ENCODE measurements around the gene ESRRG.

Gene ESRRG

DNA sequence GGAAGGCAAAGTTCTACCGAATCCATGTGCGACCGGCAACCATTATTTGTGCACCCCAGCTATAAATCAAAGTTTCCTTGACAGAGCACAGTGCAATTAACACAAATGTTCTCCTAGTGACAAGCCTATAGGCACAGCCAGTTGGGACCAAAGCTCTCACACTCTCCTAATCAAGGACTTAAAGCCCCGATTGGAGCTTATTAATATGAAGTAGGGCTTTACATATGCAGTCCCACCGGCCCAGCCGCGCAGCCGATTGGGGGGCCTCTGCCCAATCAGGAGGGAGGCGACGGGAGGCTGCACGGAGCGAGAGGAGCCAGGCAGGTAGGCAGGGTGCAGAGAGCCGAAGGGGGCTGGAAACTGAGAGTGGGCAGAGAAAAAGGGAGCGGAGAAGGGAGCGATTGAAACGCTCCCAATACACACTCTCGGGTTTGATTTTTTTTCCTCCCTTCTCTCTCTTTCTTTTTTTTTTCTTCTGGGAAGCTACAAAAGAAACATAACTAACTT, at the start of gene ESRRG:
Gene ESRRG (minus strand): TSS at position 156 of the 507 bp plus-strand sequence. CDS start 130 bp downstream, at position 26.
- TF ChIP-seq CTCF (IDR thresholded peaks at IDR 0.05; ENCODE audit: insufficient read depth, low read depth, low read length, missing control alignments): no peak
- DNase-seq (ENCODE audit: low read depth): peak; percentile 25
- H3K4me3 ChIP-seq (ENCODE audit: low read length): peak within 1 kb of the TSS; percentile 27

DNA sequence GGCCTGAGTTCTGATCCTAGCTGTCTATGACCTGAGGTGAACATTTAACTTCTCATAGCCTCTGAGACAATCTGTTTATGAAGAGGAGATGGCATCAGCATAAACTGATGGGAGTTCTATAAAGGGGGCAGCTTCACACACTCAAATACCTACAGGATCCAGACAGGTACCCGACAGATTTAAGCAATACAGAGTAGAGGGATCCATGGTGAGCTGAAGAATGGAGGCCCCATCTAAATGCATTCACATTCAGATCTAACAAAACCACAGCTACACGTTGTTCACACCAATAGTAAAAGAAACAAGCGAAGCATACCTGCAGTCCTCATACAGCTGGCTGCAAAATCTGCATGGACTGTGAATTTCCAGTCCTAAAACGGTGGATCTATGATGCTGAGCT, 48.7 kb upstream of the ESRRG start:
- no peak overlapping the region for H3K4me3 ChIP-seq (ENCODE audit: low read length)
- DNase-seq (ENCODE audit: low read depth): no peak
- TF ChIP-seq CTCF (IDR thresholded peaks at IDR 0.05; ENCODE audit: insufficient read depth, low read depth, low read length, missing control alignments): no peak

DNA sequence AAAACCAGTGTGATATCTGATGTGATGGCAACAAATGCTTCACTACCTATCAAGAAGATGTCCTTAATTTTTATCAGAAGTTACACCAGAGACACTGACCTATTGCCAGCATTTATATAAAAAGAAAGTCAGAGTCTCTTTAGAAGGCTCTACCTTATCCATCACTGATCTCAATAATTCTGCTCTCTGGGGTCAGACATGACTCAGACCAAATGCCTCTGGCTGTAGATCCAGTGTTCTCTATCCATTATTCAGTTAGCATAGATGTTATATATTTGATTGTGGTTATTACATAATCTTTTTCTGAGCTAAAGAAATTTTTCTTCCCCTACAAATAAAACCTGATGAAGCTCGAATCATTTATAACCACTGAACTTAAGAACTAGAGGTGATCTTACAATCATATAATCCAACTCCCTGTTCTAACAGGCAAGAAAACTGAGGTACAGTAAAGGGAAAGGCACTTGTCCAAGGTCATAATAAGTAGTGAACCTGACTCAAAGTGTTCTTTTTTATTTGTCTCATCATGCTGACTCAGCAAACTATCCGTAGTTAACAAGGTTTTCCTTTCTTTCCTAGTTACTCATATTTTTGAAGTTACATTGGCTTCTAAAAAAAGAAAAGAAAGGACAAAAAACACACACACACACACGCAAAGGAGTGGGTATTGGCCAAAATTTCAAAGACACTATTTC, 43.6 kb upstream of the ESRRG start:
- no peak overlapping the region for H3K4me3 ChIP-seq (ENCODE audit: low read length)
- peak; percentile 13 for DNase-seq (ENCODE audit: low read depth)
- no peak for TF ChIP-seq CTCF (IDR thresholded peaks at IDR 0.05; ENCODE audit: insufficient read depth, low read depth, low read length, missing control alignments)

DNA sequence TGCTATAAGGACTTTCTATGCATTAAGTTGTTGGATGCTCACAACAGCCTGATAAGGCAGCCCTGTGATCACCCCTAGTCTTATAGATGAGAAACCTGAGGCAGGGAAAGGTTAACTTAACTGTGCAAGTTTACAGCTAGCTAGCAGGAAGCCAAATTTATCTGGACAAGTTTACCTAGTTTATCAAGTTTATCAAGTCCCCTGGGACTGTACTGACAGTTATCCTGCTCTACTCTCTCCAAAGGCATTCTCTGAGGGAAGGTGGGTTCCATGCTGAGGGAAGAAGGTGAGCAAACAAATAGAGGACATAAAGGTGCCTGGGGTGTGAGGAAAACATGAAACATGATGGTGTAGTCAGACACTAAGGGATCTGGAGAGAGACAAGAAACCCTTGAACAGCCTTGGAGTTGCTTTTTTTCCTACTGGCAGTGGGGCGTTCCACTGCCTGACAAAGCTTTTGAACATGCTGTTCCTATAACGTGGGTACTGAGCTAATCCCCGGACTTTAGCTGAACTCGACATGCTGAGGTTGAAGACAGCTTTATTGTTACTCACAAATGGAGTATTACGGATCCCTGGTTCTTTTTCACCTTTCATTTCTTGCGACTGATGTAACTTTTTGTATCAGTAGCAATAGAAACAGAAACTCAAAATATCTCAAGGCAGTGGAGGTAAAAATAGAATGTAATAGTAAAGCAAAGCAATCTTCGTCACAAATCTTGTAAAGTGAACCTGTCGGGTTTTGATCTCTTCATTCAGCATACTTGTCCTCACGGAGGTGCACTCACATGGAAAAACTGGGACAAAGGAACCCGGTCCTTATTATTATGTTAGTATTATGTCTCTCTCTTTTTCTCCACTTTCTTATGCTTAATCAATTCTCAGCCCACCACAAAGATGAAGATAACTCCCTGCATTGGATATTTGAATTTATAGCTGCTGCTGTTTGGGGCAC, 42.4 kb upstream of the ESRRG start:
- DNase-seq (ENCODE audit: low read depth): peak; percentile 42
- H3K4me3 ChIP-seq (ENCODE audit: low read length): no peak overlapping the region
- TF ChIP-seq CTCF (IDR thresholded peaks at IDR 0.05; ENCODE audit: insufficient read depth, low read depth, low read length, missing control alignments): no peak

DNA sequence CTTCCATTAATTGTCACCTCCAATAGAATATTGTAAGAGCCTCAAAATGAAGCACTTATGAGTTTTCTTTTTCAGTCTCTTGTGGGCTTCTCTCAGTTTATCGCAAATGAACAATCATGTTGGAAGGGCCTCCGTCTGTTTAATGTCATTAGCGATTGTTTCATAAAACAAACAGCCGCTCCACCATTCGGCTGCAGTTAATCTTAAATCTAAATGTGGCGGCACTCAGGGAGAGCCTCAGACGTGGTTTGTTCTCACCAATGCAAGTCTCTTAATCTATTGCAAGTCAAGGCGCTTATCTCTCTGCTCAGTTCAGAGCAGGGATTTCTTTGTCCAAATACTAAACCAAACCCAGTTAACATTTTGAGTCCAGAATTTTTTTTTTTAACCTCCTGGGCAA, 34.9 kb upstream of the ESRRG start:
- H3K4me3 ChIP-seq (ENCODE audit: low read length): no peak overlapping the region
- DNase-seq (ENCODE audit: low read depth): no peak
- no peak for TF ChIP-seq CTCF (IDR thresholded peaks at IDR 0.05; ENCODE audit: insufficient read depth, low read depth, low read length, missing control alignments)

GRCh38 chr1:216757110-216757509, 33.9 kb upstream of the ESRRG start:
- H3K4me3 ChIP-seq (ENCODE audit: low read length): no peak overlapping the region
- DNase-seq (ENCODE audit: low read depth): no peak
- TF ChIP-seq CTCF (IDR thresholded peaks at IDR 0.05; ENCODE audit: insufficient read depth, low read depth, low read length, missing control alignments): no peak

Data from epithelial cell of esophagus (primary cell).